Measurements from ENCODE around the gene PAQR8. TPM values are rescaled to one million over a fixed set of nuclear protein-coding genes. Genes with fewer than 3 reads are reported as not detected.

Gene PAQR8
- polyA plus RNA-seq, 1 donor from 2014 or later = 1.8 TPM

DNA sequence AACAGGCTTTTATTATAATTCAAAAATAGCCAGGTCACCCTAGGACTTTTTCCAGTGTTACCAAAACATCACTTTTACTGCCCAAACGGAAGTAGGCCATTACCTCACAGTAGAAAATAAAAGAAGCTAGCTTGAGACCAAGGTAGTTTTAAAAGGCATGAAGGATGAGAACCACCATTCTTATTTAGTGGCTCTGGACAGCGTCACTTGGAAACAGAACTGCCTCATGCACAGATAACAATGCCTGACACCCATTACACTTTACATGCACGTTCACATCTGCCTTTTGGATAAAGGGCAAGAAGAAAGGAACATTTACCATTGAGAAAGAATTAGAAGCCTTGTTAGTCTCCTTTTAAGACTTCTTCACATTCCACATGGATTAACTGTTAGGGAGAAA is 1.9 kb upstream of the PAQR8 start:
- Histone ChIP-seq H4K20me1 (ENCODE audit: insufficient read depth) (no peaks in the 10 kb centered on the region), H3K9me3 (ENCODE audit: low read length) (no peaks in the 10 kb centered on the region), H3K27me3 (ENCODE audit: insufficient read depth, low read depth, low read length) (peaks cover 14% of the 10 kb centered on the region), H3F3A (ENCODE audit: insufficient read depth, low read length, poor library complexity, severe bottlenecking) (no peaks in the 10 kb centered on the region), H3K9me2 (ENCODE audit: insufficient read depth, low read length) (no peaks in the 10 kb centered on the region), H3K4me2 (ENCODE audit: low read length) (no peak overlapping the region), H3K36me3 (ENCODE audit: insufficient read depth, low read length) (no peaks in the 10 kb centered on the region), H3K4me3 (ENCODE audit: low read length) (no peak overlapping the region), H3K79me2 (replicated peaks; ENCODE audit: insufficient read depth, low read length) (no peaks in the 10 kb centered on the region), H3K9ac (ENCODE audit: low read length) (no peak overlapping the region), H2AFZ (ENCODE audit: low read depth, low read length) (no peak overlapping the region), H3K27ac (ENCODE audit: low read length) (no peak overlapping the region)
- TF ChIP-seq EZH2 (IDR thresholded peaks at IDR 0.05; ENCODE audit: borderline replicate concordance, insufficient read depth, low read length, poor library complexity, severe bottlenecking) = no peak
- TF ChIP-seq MXI1 (conservative IDR thresholded peaks at IDR 0.05; ENCODE audit: poor library complexity, severe bottlenecking) = no peak
- no peak for TF ChIP-seq SMC3 (conservative IDR thresholded peaks at IDR 0.05; ENCODE audit: poor library complexity)
- TF ChIP-seq CTCF (IDR thresholded peaks at IDR 0.05; ENCODE audit: poor library complexity, severe bottlenecking) = no peak

DNA sequence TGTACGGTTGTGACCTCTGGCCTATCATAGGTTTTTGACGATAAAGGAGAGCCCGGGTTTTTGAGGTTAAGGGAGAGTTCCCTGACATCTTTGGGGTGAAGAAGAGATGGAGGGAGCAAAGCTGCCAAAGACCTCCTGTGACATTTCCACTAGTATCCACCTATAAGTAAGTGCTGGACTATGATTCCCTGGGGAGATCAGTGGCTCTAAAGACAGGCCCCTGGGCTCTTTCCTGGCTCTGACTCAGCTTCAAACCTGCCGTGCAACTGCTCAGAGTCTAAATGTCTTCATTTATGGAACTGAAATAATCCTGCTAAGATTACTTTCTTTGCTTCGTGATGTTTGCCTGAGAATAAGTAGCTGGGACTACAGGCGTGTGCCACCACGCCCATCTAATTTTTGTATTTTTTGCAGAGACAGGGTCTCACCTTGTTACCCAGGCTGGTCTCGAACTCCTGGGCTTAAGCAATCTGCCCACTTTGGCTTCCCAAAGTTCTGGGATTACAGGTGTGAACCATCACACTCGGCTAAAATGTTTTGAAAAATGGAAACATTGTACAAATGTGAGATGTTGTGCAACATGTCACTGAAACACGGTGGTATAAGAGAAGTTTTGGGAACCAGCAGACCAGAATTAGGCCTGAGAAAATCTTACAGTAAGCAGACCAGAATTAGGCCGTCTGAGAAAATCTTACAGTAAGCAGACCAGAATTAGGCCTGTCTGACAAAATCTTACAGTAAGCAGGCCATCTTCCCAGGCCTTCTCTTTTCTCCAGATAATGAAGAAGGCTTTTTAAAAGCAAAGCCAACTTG is 1.1 kb upstream of the PAQR8 start:
- no peak for TF ChIP-seq EP300 (conservative IDR thresholded peaks at IDR 0.05; ENCODE audit: poor library complexity, severe bottlenecking)
- TF ChIP-seq MXI1 (conservative IDR thresholded peaks at IDR 0.05; ENCODE audit: poor library complexity, severe bottlenecking) = no peak
- no peak for TF ChIP-seq EZH2 (IDR thresholded peaks at IDR 0.05; ENCODE audit: borderline replicate concordance, insufficient read depth, low read length, poor library complexity, severe bottlenecking)
- no peak for TF ChIP-seq REST (IDR thresholded peaks at IDR 0.05; ENCODE audit: borderline replicate concordance)
- no peak for TF ChIP-seq SMC3 (conservative IDR thresholded peaks at IDR 0.05; ENCODE audit: poor library complexity)
- no peak for TF ChIP-seq RAD21 (conservative IDR thresholded peaks at IDR 0.05)
- TF ChIP-seq CTCF (IDR thresholded peaks at IDR 0.05; ENCODE audit: poor library complexity, severe bottlenecking) = no peak
- TF ChIP-seq TAF1 (IDR thresholded peaks at IDR 0.05; ENCODE audit: low read depth) = no peak
- TF ChIP-seq POLR2AphosphoS5 (IDR thresholded peaks at IDR 0.05) = no peak
- H3K4me2 ChIP-seq (ENCODE audit: low read length) = no peak overlapping the region
- peaks cover 14% of the 10 kb centered on the region for H3K27me3 ChIP-seq (ENCODE audit: insufficient read depth, low read depth, low read length)
- no peak overlapping the region for H3K27ac ChIP-seq (ENCODE audit: low read length)
- H3K4me3 ChIP-seq (ENCODE audit: low read length) = no peak overlapping the region
- H3F3A ChIP-seq (ENCODE audit: insufficient read depth, low read length, poor library complexity, severe bottlenecking) = no peaks in the 10 kb centered on the region
- no peaks in the 10 kb centered on the region for H3K9me3 ChIP-seq (ENCODE audit: low read length)
- no peaks in the 10 kb centered on the region for H3K36me3 ChIP-seq (ENCODE audit: insufficient read depth, low read length)
- no peak overlapping the region for H2AFZ ChIP-seq (ENCODE audit: low read depth, low read length)
- no peak overlapping the region for H3K9ac ChIP-seq (ENCODE audit: low read length)
- H3K9me2 ChIP-seq (ENCODE audit: insufficient read depth, low read length) = no peaks in the 10 kb centered on the region
- no peaks in the 10 kb centered on the region for H4K20me1 ChIP-seq (ENCODE audit: insufficient read depth)
- H3K79me2 ChIP-seq (replicated peaks; ENCODE audit: insufficient read depth, low read length) = no peaks in the 10 kb centered on the region
